HCT116 (cell line): ENCODE data around the gene CACNA1E. TPM values are rescaled to one million over a fixed set of nuclear protein-coding genes. Genes with fewer than 3 reads are reported as not detected.

Source experiments
- ATAC-seq: fragments of 200-7000 bp; cut with Tn5 transposase; 2 replicates; pipeline ENCODE4 v1.9.1; 2020; ENCODE audit warnings: mild to moderate bottlenecking, moderate library complexity
- BruUV-seq: library from RNA; stranded (reverse); fragments of 400-500 nt; replicated peaks from 2 replicates; lab custom pipeline; 2021; lab: Mats Ljungman, UMichigan
- CTCF ChIA-PET: fragments of 300-600 bp; sonication (Branson Sonifier 250); formaldehyde crosslinking; loops from one replicate; lab custom pipeline; 2021; ENCODE audit warnings: antibody characterized with exemption; lab: Charles Lee
- POLR2A ChIA-PET: fragments of 300-600, 350-600 bp; sonication (Branson Sonifier 250); formaldehyde crosslinking; loops from one replicate; lab custom pipeline; 2021; ENCODE audit warnings: antibody characterized with exemption; lab: Charles Lee
- RAD21 ChIA-PET, 2 experiments: fragments of 300-600 bp; sonication (Branson Sonifier 250); formaldehyde crosslinking; loops; one replicate each; lab custom pipeline; 2023; ENCODE audit warnings: low total read pairs in 2 of 2; ENCODE audit not compliant: uncharacterized antibody in 2 of 2, unreplicated experiment in 2 of 2, low non-redundant PET in 1 of 2; lab: Charles Lee
- DNase-seq: peaks from one replicate; pipeline ENCODE4 v3.0.0-alpha.2; 2010; ENCODE audit warnings: low read depth, low spot score
- H2AFZ ChIP-seq: fragments of 200-600 bp; shearing (Covaris generic), sonication (generic); 2 replicates; pipeline ENCODE4 v1.6.1; 2017; ENCODE audit warnings: low read depth, mixed run types, mixed read lengths, antibody characterized with exemption, low read length; ENCODE audit not compliant: poor library complexity, severe bottlenecking
- H3K27ac ChIP-seq: 2 replicates; pipeline ENCODE4 v1.5.1; 2012; ENCODE audit warnings: low read depth, low read length
- H3K27me3 ChIP-seq: fragments of 200-600 bp; sonication (generic); 2 replicates; pipeline ENCODE4 v1.6.1; 2016; ENCODE audit warnings: mixed run types, low read length, mixed read lengths; ENCODE audit not compliant: insufficient read depth
- H3K36me3 ChIP-seq, 2 experiments: fragments of 200-500 bp in 1 of 2; fragments of 200-600 bp in 1 of 2; sonication (Bioruptor generic) in 1 of 2; sonication (generic) in 1 of 2; 2 replicates each; pipeline versions ENCODE4 v1.5.1 to v1.6.1; 2014 to 2016; ENCODE audit warnings: low read length in 2 of 2, inconsistent platforms in 1 of 2, mixed read lengths in 1 of 2, mixed run types in 1 of 2; ENCODE audit not compliant: insufficient read depth in 2 of 2, control insufficient read depth in 1 of 2
- H3K4me1 ChIP-seq, 2 experiments: fragments of 200-600 bp in 1 of 2; sonication (generic) in 1 of 2; 2 replicates each; pipeline versions ENCODE4 v1.5.1 to v1.6.1; 2012 to 2017; ENCODE audit warnings: low read length in 2 of 2, inconsistent platforms in 1 of 2, mild to moderate bottlenecking in 1 of 2, mixed read lengths in 1 of 2, mixed run types in 1 of 2, moderate library complexity in 1 of 2; ENCODE audit not compliant: insufficient read depth in 2 of 2, control insufficient read depth in 1 of 2
- H3K4me2 ChIP-seq: fragments of 200-600 bp; sonication (generic); 2 replicates; pipeline ENCODE4 v1.6.1; 2017; ENCODE audit warnings: mixed run types, low read length, mixed read lengths
- H3K4me3 ChIP-seq, 2 experiments: fragments of 200-600 bp in 1 of 2; sonication (generic) in 1 of 2; replicated peaks in 1 of 2; 2 replicates each; pipeline ENCODE4 v1.5.1; 2011 to 2016; ENCODE audit warnings: low read length in 2 of 2, control low read depth in 1 of 2, low read depth in 1 of 2, mild to moderate bottlenecking in 1 of 2, mixed read lengths in 1 of 2, mixed run types in 1 of 2
- H3K79me2 ChIP-seq: fragments of 200-600 bp; sonication (generic); 2 replicates; pipeline ENCODE4 v1.6.1; 2017; ENCODE audit warnings: mild to moderate bottlenecking, mixed run types, low read length, moderate library complexity, mixed read lengths; ENCODE audit not compliant: insufficient read depth
- H3K9ac ChIP-seq: fragments of 200-600 bp; sonication (generic); 2 replicates; pipeline ENCODE4 v1.6.1; 2016; ENCODE audit warnings: low read length, mixed read lengths
- H3K9me2 ChIP-seq: fragments of 200-600 bp; sonication (generic), shearing (Covaris generic); 2 replicates; pipeline ENCODE4 v1.6.1; 2017; ENCODE audit warnings: mixed run types, mild to moderate bottlenecking, moderate library complexity; ENCODE audit not compliant: insufficient read depth
- H3K9me3 ChIP-seq, 2 experiments: fragments of 200-500 bp in 1 of 2; fragments of 200-600 bp in 1 of 2; sonication (Bioruptor generic) in 1 of 2; sonication (generic) in 1 of 2; 2 replicates each; pipeline ENCODE4 v1.6.1; 2014 to 2017; ENCODE audit warnings: low read length in 2 of 2, mixed read lengths in 2 of 2, inconsistent platforms in 1 of 2, low read depth in 1 of 2, mild to moderate bottlenecking in 1 of 2, mixed run types in 1 of 2, moderate library complexity in 1 of 2; ENCODE audit not compliant: control insufficient read depth in 1 of 2, insufficient read depth in 1 of 2
- H4K20me1 ChIP-seq: fragments of 200-600 bp; sonication (generic), shearing (Covaris generic); 2 replicates; pipeline ENCODE4 v1.6.1; 2017; ENCODE audit warnings: mixed run types, mild to moderate bottlenecking, moderate library complexity; ENCODE audit not compliant: insufficient read depth
- CTCF ChIP-seq, 3 experiments: fragments of 200-600 bp in 1 of 3; sonication (generic) in 1 of 3; IDR thresholded peaks in 2 of 3; conservative IDR thresholded peaks in 1 of 3; 2 replicates each; pipeline ENCODE4 v1.5.1; 2012 to 2017; ENCODE audit warnings: low read depth in 2 of 3, low read length in 2 of 3, antibody characterized with exemption in 1 of 3, borderline replicate concordance in 1 of 3, control low read depth in 1 of 3, mild to moderate bottlenecking in 1 of 3, mixed read lengths in 1 of 3, mixed run types in 1 of 3, moderate library complexity in 1 of 3; ENCODE audit not compliant: insufficient read depth in 1 of 3
- EGR1 ChIP-seq: IDR thresholded peaks from 2 replicates; pipeline ENCODE4 v1.6.1; 2012; ENCODE audit warnings: low read depth
- ELF1 ChIP-seq: IDR thresholded peaks from 2 replicates; pipeline ENCODE4 v1.6.1; 2012; ENCODE audit warnings: low read depth, borderline replicate concordance
- FOSL1 ChIP-seq: IDR thresholded peaks from 2 replicates; pipeline ENCODE4 v1.6.1; 2012; ENCODE audit warnings: low read depth
- JUND ChIP-seq: IDR thresholded peaks from 2 replicates; pipeline ENCODE4 v1.6.1; 2012
- MAX ChIP-seq: IDR thresholded peaks from 2 replicates; pipeline ENCODE4 v1.6.1; 2012
- SIN3A ChIP-seq: IDR thresholded peaks from 2 replicates; pipeline ENCODE4 v1.6.1; 2012; ENCODE audit warnings: low read depth
- SRF ChIP-seq: IDR thresholded peaks from 2 replicates; pipeline ENCODE4 v1.6.1; 2012; ENCODE audit warnings: low read depth
- YY1 ChIP-seq: IDR thresholded peaks from 2 replicates; pipeline ENCODE4 v1.6.1; 2011; ENCODE audit warnings: low read length, low read depth, moderate library complexity, mild to moderate bottlenecking; ENCODE audit not compliant: insufficient replicate concordance; ENCODE audit errors: extremely low read depth
- ZBTB33 ChIP-seq: IDR thresholded peaks from 2 replicates; pipeline ENCODE4 v1.6.1; 2011; ENCODE audit warnings: mild to moderate bottlenecking, low read length, moderate library complexity; ENCODE audit not compliant: insufficient replicate concordance; ENCODE audit errors: extremely low read depth
- ZFX ChIP-seq: fragments of 450-650 bp; IDR thresholded peaks from 2 replicates; pipeline ENCODE4 v1.6.1; 2017
- intact Hi-C: fragments of 100-400 bp; cut with micrococcal nuclease; formaldehyde crosslinking; loops from 2 replicates; pipeline ENCODE4 v1.10.0; 2022
- total RNA-seq: library from RNA; stranded (reverse); gene quantifications from one replicate; pipeline ENCODE4 v1.2.1, GENCODE V29; 2021; ENCODE audit not compliant: unreplicated experiment
- TF ChIP-seq, protein P1 (sequence below): IDR thresholded peaks from 2 replicates; pipeline ENCODE4 v1.6.1; 2012; ENCODE audit warnings: low read depth

Gene CACNA1E
- total RNA-seq, 1 experiment from 2014 or later: 0.02 TPM

- Histone ChIP-seq H3K9me3 (no peaks in the 10 kb centered on the region), H3K36me3 (no peaks in the 10 kb centered on the region), H4K20me1 (no peaks in the 10 kb centered on the region), H3K27ac (no peak overlapping the region), H3K4me1 (no peaks in the 10 kb centered on the region), H3K79me2 (no peaks in the 10 kb centered on the region), H2AFZ (no peak overlapping the region), H3K27me3 (peaks cover 51% of the 10 kb centered on the region), H3K4me3 (no peak overlapping the region), H3K9me2 (no peaks in the 10 kb centered on the region), H3K9ac (no peak overlapping the region), H3K4me2 (no peak overlapping the region)
- BruUV-seq: no TSS peak
- DNase-seq: no peak
- POLR2A ChIA-PET: no interaction called here
- intact Hi-C loops: loop anchor here (5.0 kb wide), 1 partner anchor 439 kb away; no protein-coding TSS in a partner anchor
- TF ChIP-seq JUND (no peak), CTCF (IDR thresholded peaks at IDR 0.05 in 2 of 3, conservative IDR thresholded peaks at IDR 0.05 in 1 of 3; ENCODE audit: borderline replicate concordance in 1 of 3, insufficient read depth in 1 of 3, low read depth in 2 of 3, low read length in 2 of 3) (peak in 2 of 3 experiments; percentile 32 to 36; a peak in 3 of 6 replicates), YY1 (no peak), ELF1 (no peak)
- RAD21 ChIA-PET: no interaction called here
- CTCF ChIA-PET: interaction anchor here (2.0 kb wide), 1 partner anchor 439 kb away, joined by 5 read pairs; no protein-coding TSS in a partner anchor
- ATAC-seq: no peak; the same call in 1 of the 2 replicates
These were observed 14.6 kb downstream of the CACNA1E start for GRCh38 chr1:181497870-181498269.

- H3K79me2 ChIP-seq: no peaks in the 10 kb centered on the region
- no peaks in the 10 kb centered on the region for H3K4me1 ChIP-seq
- H3K27me3 ChIP-seq: peaks cover 32% of the 10 kb centered on the region
- H3K4me2 ChIP-seq: no peak overlapping the region
- intact Hi-C loops: loop anchor here (5.0 to 10.0 kb wide), 2 partner anchors 305 to 437 kb away; no protein-coding TSS in a partner anchor
- H3K36me3 ChIP-seq: no peaks in the 10 kb centered on the region
- no peak overlapping the region for H3K9ac ChIP-seq
- H4K20me1 ChIP-seq: no peaks in the 10 kb centered on the region
- DNase-seq (no peak), ATAC-seq (no peak)
- H3K9me2 ChIP-seq: no peaks in the 10 kb centered on the region
- no peak overlapping the region for H3K4me3 ChIP-seq
- ChIA-PET CTCF (interaction anchor here (2.0 kb wide), 1 partner anchor 437 kb away, joined by 5 read pairs; no protein-coding TSS in a partner anchor), POLR2A (no interaction called here), RAD21 (no interaction called here)
- BruUV-seq: no TSS peak
- H3K9me3 ChIP-seq: no peaks in the 10 kb centered on the region
- H3K27ac ChIP-seq: no peak overlapping the region
- H2AFZ ChIP-seq: no peak overlapping the region
- TF ChIP-seq, protein P1, sequence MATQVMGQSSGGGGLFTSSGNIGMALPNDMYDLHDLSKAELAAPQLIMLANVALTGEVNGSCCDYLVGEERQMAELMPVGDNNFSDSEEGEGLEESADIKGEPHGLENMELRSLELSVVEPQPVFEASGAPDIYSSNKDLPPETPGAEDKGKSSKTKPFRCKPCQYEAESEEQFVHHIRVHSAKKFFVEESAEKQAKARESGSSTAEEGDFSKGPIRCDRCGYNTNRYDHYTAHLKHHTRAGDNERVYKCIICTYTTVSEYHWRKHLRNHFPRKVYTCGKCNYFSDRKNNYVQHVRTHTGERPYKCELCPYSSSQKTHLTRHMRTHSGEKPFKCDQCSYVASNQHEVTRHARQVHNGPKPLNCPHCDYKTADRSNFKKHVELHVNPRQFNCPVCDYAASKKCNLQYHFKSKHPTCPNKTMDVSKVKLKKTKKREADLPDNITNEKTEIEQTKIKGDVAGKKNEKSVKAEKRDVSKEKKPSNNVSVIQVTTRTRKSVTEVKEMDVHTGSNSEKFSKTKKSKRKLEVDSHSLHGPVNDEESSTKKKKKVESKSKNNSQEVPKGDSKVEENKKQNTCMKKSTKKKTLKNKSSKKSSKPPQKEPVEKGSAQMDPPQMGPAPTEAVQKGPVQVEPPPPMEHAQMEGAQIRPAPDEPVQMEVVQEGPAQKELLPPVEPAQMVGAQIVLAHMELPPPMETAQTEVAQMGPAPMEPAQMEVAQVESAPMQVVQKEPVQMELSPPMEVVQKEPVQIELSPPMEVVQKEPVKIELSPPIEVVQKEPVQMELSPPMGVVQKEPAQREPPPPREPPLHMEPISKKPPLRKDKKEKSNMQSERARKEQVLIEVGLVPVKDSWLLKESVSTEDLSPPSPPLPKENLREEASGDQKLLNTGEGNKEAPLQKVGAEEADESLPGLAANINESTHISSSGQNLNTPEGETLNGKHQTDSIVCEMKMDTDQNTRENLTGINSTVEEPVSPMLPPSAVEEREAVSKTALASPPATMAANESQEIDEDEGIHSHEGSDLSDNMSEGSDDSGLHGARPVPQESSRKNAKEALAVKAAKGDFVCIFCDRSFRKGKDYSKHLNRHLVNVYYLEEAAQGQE: no peak
- TF ChIP-seq SRF (no peak), ZFX (no peak), SIN3A (no peak), MAX (no peak), YY1 (no peak), EGR1 (no peak), ZBTB33 (no peak), FOSL1 (no peak), ELF1 (no peak)
These were observed 16.5 kb downstream of the CACNA1E start for GRCh38 chr1:181499825-181500224.
